IPS-NIHi7 (cell line): ENCODE results near the gene C11orf21.
"Not testable (repeated sequence)": the region's sequence is repeated elsewhere in the genome, so short reads cannot be mapped to it uniquely, and the experiment has no call there.

Experiments
- DNase-seq: peaks from one replicate; pipeline ENCODE4 v3.0.0; 2012; ENCODE audit warnings: mixed read lengths; ENCODE audit errors: extremely low spot score

C11orf21 gene

DNA sequence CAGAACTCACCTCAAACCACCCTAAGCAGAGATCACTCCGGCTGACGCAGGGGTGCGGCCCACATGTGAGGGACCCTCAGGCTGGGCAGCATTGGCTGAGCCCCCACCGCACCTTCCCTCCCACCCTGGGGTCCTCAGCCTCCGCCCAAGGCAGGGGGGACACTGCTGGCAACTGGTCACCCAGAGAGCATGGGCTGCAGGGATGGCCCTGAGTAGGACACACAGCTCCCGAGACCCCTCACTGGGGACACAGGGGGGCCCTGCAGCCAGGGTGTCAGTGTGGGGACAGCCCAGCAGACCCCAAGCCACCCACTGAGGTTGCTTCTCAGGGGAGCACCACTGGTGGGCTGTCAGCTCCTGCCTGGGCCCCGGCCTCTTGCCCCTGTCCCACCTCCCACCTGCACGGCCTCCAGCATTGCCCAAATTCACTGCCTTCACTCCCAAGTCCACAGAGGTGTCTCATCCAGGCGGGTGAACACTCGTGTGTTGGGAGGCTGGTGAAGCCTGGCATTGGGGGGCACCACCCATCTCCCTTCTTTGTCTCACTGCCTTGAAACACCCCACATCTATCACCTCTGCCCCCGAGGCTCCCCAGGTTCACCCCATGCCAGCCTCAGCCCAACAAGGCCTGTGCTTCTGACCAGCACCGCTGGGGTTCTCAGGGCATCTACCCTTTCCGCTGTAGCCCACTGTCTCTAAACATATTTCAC, 4.7 kb downstream of the C11orf21 start:
- no peak for DNase-seq

GRCh38 chr11:2295971-2296912, 5.5 kb downstream of the C11orf21 start:
- DNase-seq, result no peak

GRCh38 chr11:2294926-2295290, 6.8 kb downstream of the C11orf21 start:
- DNase-seq, result no peak

GRCh38 chr11:2293984-2294925, 7.5 kb downstream of the C11orf21 start:
- DNase-seq, result no peak

DNA sequence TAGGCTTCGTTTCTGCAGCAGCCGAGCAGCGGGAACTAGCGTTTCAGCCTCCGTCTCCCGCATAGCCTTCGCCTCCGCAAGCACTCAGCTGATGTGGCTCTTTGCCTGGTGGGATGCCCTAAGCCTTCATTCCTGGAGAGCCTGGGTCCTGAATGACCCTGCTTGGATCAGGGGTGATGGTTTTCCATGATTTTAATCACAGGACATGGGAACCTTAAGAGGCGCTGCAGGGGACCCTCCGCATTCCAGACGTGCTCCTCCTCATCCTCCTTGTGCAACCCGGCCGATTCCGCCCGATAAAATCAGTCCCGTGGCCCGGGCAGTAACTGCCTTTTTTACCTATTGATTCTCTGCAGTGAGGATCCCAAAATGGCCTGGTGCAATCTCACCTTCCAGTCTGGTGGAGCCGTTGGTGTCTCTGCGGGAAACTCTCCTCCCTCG, 8.2 kb downstream of the C11orf21 start:
- DNase-seq, result no peak

GRCh38 chr11:2290351-2290841, 11.3 kb downstream of the C11orf21 start:
- no peak for DNase-seq

DNA sequence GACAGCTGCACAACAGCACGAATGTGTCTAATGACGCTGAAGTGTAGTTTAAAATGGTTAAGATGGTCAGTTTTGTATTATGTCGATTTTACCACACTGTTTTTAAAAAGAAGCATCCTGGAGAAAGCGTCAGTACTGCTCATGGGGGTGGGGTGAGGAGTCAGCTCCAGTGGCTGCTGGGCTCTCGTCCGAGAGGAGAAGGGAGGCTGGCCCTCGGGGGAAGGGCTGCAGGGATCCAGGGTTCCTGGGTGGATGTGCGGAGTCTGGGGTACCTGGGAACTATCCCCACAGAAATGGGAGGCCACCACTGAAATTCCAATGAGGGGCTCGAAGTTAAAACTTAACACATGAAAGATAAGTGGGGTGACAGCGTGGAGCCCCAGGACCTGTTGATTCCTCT, 11.9 kb downstream of the C11orf21 start:
- no peak for DNase-seq

GRCh38 chr11:2289350-2289749, 12.4 kb downstream of the C11orf21 start:
- DNase-seq, result no peak

GRCh38 chr11:2287091-2287490, 14.6 kb downstream of the C11orf21 start:
- DNase-seq, result no peak

DNA sequence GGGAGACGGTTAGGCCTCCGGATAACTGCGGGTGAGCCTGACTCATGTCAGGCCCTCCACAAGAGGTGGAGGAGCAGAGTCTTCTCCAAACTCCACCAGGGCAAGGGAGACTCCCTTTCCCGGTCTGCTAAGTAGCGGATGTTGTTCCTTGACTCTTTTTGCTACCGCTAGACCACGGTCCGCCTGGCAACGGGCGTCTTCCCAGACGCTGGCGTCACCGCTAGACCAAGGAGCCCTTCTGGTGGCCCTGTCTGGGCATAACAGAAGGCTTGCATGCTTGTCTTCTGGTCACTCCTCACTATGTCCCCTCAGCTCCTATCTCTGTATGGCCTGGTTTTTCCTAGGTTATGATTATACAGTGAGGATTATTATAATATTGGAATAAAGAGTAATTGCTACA, 15.4 kb downstream of the C11orf21 start:
- DNase-seq, result not testable (repeated sequence)

DNA sequence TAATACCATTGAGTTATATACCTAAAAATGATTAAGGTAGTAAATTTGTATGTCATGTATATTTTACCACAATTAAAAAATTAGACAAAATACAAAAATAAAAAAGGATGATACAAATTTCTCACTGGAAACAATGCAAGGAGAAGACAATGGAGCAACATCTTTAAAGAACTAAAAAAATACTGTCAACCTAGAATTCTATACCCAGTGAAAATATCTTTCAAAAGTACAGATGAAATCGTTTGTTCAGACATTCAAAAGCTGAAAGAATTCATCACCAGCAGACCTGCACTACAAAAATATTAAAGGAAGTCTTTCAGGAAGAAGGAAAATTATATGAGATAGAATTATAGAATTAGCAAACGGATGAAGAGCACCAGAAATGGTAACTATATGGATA, 21.5 kb downstream of the C11orf21 start:
- no peak for DNase-seq

DNA sequence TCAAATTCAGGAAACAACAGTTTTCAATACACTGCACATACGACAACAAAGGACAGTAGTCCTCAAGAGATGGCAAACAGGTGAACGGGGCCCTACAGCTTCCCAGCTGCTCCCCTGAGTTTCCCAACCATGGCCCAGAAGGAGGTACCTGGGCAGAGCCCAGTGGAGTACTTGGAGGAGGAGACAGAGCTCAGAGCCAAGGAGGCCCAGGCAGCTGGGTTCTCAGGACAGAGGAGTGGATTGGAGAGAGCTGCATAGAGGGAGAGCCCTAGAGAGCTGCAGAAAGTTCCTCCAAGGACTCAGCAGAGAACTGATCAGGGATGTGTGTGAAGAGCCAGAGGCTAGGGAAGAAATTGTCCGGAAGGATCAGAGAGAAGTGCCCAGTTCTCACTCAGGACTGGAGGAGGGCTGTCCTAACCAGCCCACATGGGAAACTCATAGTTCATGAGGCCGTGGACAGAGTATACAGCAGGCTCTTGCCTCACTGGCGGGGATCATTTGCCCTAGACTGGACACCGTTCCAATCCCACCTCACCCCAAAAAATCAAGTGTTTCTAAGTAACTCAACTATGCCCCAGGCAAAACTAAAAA, 23.7 kb downstream of the C11orf21 start:
- no peak for DNase-seq

DNA sequence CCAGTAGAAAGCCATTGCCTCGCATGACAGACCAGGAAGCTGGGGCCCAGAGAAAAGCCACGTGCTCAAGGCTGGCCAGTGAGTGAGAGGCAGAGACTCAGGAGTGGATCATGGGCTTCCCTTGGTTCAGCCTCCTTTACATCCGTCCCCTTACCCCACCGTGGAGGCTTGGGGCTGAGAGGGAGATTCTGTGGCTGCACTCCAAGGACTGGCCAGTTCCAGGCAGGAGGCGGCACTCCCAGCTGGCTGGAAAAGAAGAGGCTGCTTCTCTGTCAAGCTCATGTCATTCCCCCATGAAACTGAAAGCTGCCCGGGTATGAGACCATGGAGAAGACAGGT, 24.7 kb downstream of the C11orf21 start:
- no peak for DNase-seq

- no peak for DNase-seq
Measured at GRCh38 chr11:2276280-2277007, 25.3 kb downstream of the C11orf21 start.

GRCh38 chr11:2275334-2276279, 26.1 kb downstream of the C11orf21 start:
- DNase-seq, result no peak

DNA sequence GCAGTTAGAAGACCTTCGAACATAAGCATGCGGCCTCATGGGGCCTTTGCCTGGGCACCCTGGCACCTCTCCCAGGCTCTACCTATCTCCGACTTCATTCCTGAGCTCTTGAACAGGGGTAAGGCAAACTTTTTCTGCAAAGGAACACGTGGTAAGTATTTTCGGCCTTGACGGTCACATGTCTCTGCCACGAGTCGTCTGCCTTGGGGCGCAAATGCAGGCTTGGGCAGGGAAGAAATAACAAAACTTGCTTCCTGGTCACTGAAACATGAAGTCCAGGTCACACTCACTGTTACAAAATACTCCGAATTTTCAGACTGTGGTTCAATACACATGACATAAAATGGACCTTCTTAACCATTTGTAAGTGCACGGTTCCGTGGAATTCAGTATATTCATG, 27.9 kb downstream of the C11orf21 start:
- no peak for DNase-seq

DNA sequence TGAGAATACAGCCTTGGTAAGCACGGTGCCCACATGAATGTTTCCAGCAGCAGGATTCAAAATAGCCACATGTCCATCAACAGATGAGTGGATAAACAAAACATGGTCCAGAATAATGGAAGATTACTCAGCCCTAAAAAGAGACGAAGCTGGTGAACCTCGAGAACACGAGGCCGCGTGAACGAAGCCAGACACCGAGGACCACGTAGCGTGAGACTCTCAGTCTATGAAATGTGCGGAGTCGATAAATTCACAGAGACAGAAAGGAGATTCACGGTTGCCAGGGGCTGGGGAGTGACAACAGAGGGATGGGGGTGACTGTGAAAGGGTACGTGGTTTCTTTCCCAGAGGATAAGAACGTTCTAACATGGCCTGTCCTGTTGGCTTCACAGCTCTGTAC, 28.4 kb downstream of the C11orf21 start:
- no peak for DNase-seq

DNA sequence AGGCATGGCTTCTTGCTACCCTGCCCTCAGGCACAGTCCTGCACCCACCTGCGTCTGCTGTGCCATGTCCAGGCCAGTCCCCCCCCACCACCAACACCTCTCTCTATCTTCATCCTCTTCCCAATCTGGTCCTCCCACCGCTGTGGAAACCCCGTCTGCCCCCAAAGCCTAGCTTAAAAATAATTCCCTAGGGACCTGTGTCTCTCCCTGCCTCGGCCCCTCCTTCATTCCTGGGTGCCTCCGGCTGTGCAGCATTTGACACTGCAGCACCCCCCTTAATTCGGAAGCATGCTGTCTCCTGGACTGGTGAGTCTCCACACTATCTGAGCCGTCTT, 28.8 kb downstream of the C11orf21 start:
- DNase-seq, result no peak

GRCh38 chr11:2272228-2272945, 29.3 kb downstream of the C11orf21 start:
- no peak for DNase-seq
